ENCODE data around the gene RNU1-4. TPM values are rescaled to one million over a fixed set of nuclear protein-coding genes. Genes with fewer than 3 reads are reported as not detected.
"Not testable (repeated sequence)": the region's sequence is repeated elsewhere in the genome, so short reads cannot be mapped to it uniquely, and the experiment has no call there.

The RNU1-4 gene
- total RNA-seq, 1 donor from 2014 or later, result 2,859 TPM

- not testable (repeated sequence) for DNase-seq (ENCODE audit: extremely low spot score, unreplicated experiment); H3K4me1 Mint-ChIP-seq (ENCODE audit: unreplicated experiment); H3K4me3 Mint-ChIP-seq (ENCODE audit: unreplicated experiment); H3K27me3 Mint-ChIP-seq (ENCODE audit: unreplicated experiment); H3K36me3 Mint-ChIP-seq (ENCODE audit: unreplicated experiment); H3K9me3 Mint-ChIP-seq (ENCODE audit: unreplicated experiment); H3K27ac Mint-ChIP-seq (ENCODE audit: unreplicated experiment)
Measured at GRCh38 chr1:16712582-16712981, 27.7 kb upstream of the RNU1-4 start.

- H3K9me3 Mint-ChIP-seq (ENCODE audit: unreplicated experiment); H3K27me3 Mint-ChIP-seq (ENCODE audit: unreplicated experiment); H3K36me3 Mint-ChIP-seq (ENCODE audit: unreplicated experiment); DNase-seq (ENCODE audit: extremely low spot score, unreplicated experiment); H3K4me3 Mint-ChIP-seq (ENCODE audit: unreplicated experiment); H3K4me1 Mint-ChIP-seq (ENCODE audit: unreplicated experiment); H3K27ac Mint-ChIP-seq (ENCODE audit: unreplicated experiment): not testable (repeated sequence)
Measured at GRCh38 chr1:16712984-16713383, 27.3 kb upstream of the RNU1-4 start.

DNA sequence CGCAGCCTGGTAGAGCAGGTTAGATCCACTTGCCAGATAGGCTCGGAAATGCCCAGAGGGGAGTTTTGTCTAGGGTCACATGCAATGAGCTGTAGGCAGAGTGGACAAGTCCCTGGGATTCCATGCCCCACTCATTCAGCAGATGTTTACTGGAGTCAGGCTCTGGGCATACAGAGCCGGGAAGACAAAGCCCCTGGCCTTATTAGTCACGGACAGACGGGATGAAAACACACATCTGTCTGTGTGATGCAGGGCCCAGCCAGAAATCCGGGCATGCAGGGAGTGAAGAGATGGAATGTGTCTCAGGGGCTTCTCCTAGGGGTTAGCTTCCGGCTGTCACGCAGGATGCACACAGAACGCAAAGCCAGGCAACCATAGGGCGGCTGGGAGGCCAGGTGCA is 26.8 kb upstream of the RNU1-4 start:
- not testable (repeated sequence) for H3K36me3 Mint-ChIP-seq (ENCODE audit: unreplicated experiment); H3K27ac Mint-ChIP-seq (ENCODE audit: unreplicated experiment); H3K4me1 Mint-ChIP-seq (ENCODE audit: unreplicated experiment); DNase-seq (ENCODE audit: extremely low spot score, unreplicated experiment); H3K4me3 Mint-ChIP-seq (ENCODE audit: unreplicated experiment); H3K9me3 Mint-ChIP-seq (ENCODE audit: unreplicated experiment); H3K27me3 Mint-ChIP-seq (ENCODE audit: unreplicated experiment)

DNA sequence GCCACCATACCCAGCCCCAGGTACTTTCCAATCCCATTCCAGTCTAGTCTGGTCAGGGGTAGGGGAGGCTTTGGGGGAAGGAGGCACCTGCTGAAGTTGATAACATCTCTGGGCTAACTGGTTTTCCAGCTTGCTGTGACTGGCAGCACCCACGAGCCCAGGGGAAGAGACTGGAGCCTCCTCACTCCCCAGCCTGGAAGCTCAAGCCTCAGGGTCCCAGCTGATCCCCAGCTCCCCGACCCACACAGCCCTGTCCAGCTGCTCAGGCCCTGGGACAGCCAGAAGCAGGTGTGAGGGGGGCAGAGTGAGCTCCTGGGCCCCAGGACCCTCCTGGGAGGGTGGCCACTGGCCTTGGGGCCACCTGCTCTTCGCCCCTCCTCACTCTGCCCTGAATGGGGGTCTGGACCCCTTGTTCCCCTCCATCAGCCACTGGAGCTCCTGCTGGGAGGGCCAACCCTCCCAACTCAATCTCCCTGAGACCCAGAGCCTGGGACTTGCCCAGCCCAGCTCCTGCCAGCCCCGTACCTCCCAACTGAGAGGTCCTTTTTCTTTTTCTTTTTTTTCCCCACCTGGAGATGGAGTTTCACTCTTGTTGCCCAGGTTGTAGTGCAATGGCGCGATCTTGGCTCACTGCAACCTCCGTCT is 23.5 kb upstream of the RNU1-4 start:
- Mint-ChIP-seq H3K9me3 (ENCODE audit: unreplicated experiment) (no peaks in the 10 kb centered on the region), H3K27me3 (ENCODE audit: unreplicated experiment) (peaks cover 13% of the 10 kb centered on the region), H3K4me1 (ENCODE audit: unreplicated experiment) (no peaks in the 10 kb centered on the region), H3K36me3 (ENCODE audit: unreplicated experiment) (no peaks in the 10 kb centered on the region), H3K27ac (ENCODE audit: unreplicated experiment) (no peak overlapping the region), H3K4me3 (ENCODE audit: unreplicated experiment) (no peak overlapping the region)
- TF ChIP-seq CTCF (IDR thresholded peaks at IDR 0.05), result no peak
- no peak for DNase-seq (ENCODE audit: extremely low spot score, unreplicated experiment)

DNA sequence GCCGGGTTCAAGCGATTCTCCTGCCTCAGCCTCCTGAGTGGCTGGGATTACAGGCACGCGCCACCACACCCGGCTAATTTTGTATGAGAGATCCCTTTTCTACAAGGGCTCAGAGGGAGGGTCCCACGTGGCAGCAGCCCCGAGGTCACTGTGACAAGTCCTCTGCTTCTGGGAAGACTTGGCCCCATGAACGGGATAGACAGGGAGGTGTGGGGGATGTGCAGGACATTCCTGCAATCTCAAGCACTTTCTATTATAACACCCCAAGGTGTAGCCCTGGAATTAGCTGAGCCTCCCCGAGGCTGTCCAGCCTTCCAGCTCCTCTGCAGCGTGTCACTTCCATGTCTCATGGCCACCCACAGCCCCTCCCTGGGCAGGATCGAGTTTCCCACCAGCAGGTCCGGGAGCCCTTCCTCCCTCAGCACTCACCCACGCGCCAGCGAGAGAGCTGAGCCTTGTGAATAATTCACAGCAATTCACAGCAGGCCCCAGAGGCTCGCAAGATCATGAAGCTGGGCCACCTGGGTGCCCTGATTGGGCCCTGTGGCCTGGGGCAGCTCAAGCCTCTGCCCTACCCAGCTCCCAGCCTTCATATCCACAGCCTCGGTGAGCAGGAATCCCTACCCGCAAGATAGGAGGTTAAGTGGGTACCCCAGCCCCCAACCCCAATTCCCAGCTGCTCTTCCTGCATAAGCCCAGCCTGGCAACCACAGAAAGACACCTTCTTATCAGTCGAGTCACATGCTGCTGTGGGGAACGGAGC is 22.8 kb upstream of the RNU1-4 start:
- peaks cover 19% of the 10 kb centered on the region for H3K27me3 Mint-ChIP-seq (ENCODE audit: unreplicated experiment)
- H3K27ac Mint-ChIP-seq (ENCODE audit: unreplicated experiment), result no peak overlapping the region
- no peak overlapping the region for H3K4me3 Mint-ChIP-seq (ENCODE audit: unreplicated experiment)
- no peaks in the 10 kb centered on the region for H3K4me1 Mint-ChIP-seq (ENCODE audit: unreplicated experiment)
- no peak for TF ChIP-seq CTCF (IDR thresholded peaks at IDR 0.05)
- no peak for DNase-seq (ENCODE audit: extremely low spot score, unreplicated experiment)
- no peaks in the 10 kb centered on the region for H3K9me3 Mint-ChIP-seq (ENCODE audit: unreplicated experiment)
- no peaks in the 10 kb centered on the region for H3K36me3 Mint-ChIP-seq (ENCODE audit: unreplicated experiment)

- H3K27ac Mint-ChIP-seq (ENCODE audit: unreplicated experiment); H3K4me3 Mint-ChIP-seq (ENCODE audit: unreplicated experiment); H3K4me1 Mint-ChIP-seq (ENCODE audit: unreplicated experiment); DNase-seq (ENCODE audit: extremely low spot score, unreplicated experiment); H3K36me3 Mint-ChIP-seq (ENCODE audit: unreplicated experiment); H3K9me3 Mint-ChIP-seq (ENCODE audit: unreplicated experiment): not testable (repeated sequence)
- peaks cover 21% of the 10 kb centered on the region for H3K27me3 Mint-ChIP-seq (ENCODE audit: unreplicated experiment)
Measured at GRCh38 chr1:16718099-16718907, 22.0 kb upstream of the RNU1-4 start.

All from osteocyte (in vitro differentiated cells).